HepG2 (cell line): Measurements from ENCODE around the gene NEURL2. TPM values are rescaled to one million over a fixed set of nuclear protein-coding genes. Genes with fewer than 3 reads are reported as not detected.
A peak's percentile ranks its signal among the peaks of the same experiment; 100 is the strongest.

Experiments
- ASH2L ChIP-seq: fragments of 300-600, 200-600 bp; sonication (generic); IDR thresholded peaks from 2 replicates; pipeline ENCODE4 v1.7.0; 2017; ENCODE audit warnings: low read depth, mild to moderate bottlenecking, moderate library complexity, mixed read lengths, low read length; ENCODE audit not compliant: insufficient read length
- JUND ChIP-seq: sonication (generic); formaldehyde crosslinking; IDR thresholded peaks from 2 replicates; pipeline ENCODE4 v1.8.0; 2022; ENCODE audit warnings: mild to moderate bottlenecking, missing genetic modification reagents
- POLR2A ChIP-seq, 2 experiments: IDR thresholded peaks; 2 replicates each; pipeline ENCODE4 v1.6.1; 2011; ENCODE audit warnings: low read depth in 2 of 2, low read length in 2 of 2, mild to moderate bottlenecking in 1 of 2, moderate library complexity in 1 of 2; ENCODE audit not compliant: insufficient read depth in 1 of 2
- SPEN ChIP-seq: sonication (generic); formaldehyde crosslinking; IDR thresholded peaks from 2 replicates; pipeline ENCODE4 v1.5.1; 2020; ENCODE audit warnings: low read depth, mild to moderate bottlenecking, missing genetic modification reagents
- ZNF746 ChIP-seq: sonication (generic); formaldehyde crosslinking; IDR thresholded peaks from 2 replicates; pipeline ENCODE4 v1.8.0; 2022; ENCODE audit warnings: mild to moderate bottlenecking, missing genetic modification reagents
- polyA plus RNA-seq, 8 experiments: library from polyadenylated mRNA; depleted of rRNA in 3 of 8; stranded (reverse) in 7 of 8; unstranded in 1 of 8; fragments of >200 nt; fragmentation: Illumina TruSeq in 4 of 8; extraction: Trizol in 4 of 8; gene quantifications; 2 replicates each; pipeline versions ENCODE4 v1.2.1 to v1.2.3, GENCODE V29; 2011 to 2016; ENCODE audit warnings: low read depth in 4 of 8, missing spikeins in 1 of 8, mixed read lengths in 1 of 8; ENCODE audit not compliant: insufficient read depth in 1 of 8
- total RNA-seq, 5 experiments: library from RNA; depleted of rRNA; stranded (reverse); fragments of >200 nt; fragmentation: Illumina TruSeq; extraction: Trizol; gene quantifications; 2 replicates each; pipeline ENCODE4 v1.2.3, GENCODE V29; 2016; ENCODE audit warnings: low read depth in 1 of 5
- TF ChIP-seq, protein P1 (sequence below): sonication (generic); formaldehyde crosslinking; IDR thresholded peaks from 2 replicates; pipeline ENCODE4 v1.4.0; 2020; ENCODE audit warnings: missing genetic modification reagents, borderline replicate concordance
- TF ChIP-seq, protein P2 (sequence below): sonication (generic); formaldehyde crosslinking; IDR thresholded peaks from 2 replicates; pipeline ENCODE4 v1.5.1; 2020; ENCODE audit warnings: mild to moderate bottlenecking, missing genetic modification reagents, moderate library complexity
- TF ChIP-seq, protein P3 (sequence below): sonication (generic); formaldehyde crosslinking; IDR thresholded peaks from 2 replicates; pipeline ENCODE4 v1.5.0; 2020; ENCODE audit warnings: mild to moderate bottlenecking, missing genetic modification reagents, borderline replicate concordance
- TF ChIP-seq, protein P4 (sequence below): IDR thresholded peaks from 2 replicates; pipeline ENCODE4 v1.6.1; 2016; ENCODE audit warnings: mild to moderate bottlenecking
- TF ChIP-seq, protein P5 (sequence below): sonication (generic); formaldehyde crosslinking; IDR thresholded peaks from 2 replicates; pipeline ENCODE4 v1.5.0; 2020; ENCODE audit warnings: missing genetic modification reagents, mild to moderate bottlenecking, borderline replicate concordance

NEURL2 gene
- total and polyA plus RNA-seq, 2 of the 13 experiments (the other 11 are each of a cell fraction or from before 2014, with no cell fraction given), result 7.2 to 9.7 TPM

DNA sequence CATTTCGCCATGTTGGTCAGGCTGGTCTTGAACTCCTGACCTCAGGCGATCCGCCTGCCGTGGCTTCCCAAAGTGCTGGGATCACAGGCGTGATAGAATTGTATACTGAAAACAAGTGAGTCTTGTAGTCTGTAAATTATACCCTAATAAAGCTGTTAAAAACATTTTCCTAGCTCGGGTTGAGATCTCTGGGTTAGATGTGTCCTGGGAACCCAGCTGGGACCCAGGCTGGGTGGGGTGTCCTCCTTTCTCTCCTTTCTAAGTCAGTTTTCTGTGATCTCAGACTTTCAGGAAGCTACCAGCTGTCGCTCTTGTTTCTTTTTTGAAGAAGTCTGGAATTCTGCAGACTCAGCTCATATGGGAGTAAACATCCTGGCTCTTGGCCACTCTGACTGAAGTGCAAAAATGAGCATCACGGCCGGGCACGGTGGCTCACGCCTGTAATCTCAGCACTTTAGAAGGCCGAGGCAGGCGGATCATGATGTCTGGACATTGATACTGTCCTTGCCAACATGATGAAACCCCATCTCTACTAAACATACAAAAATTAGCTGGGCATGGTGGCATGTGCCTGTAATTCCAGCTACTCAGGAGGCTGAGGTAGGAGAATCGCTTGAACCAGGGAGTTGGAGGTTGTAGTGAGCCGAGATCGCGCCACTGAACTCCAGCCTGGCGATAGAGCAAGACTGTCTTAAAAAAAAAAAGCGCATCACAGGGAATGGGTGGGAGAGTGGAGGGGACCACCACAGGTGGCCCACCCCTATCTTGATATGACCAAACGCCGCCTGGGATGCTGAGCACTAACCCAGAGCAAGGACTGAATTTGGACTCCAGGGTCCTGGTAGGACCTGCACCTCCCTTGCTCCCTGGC, 33.6 kb upstream of the NEURL2 start (continued):
- TF ChIP-seq, protein P1, sequence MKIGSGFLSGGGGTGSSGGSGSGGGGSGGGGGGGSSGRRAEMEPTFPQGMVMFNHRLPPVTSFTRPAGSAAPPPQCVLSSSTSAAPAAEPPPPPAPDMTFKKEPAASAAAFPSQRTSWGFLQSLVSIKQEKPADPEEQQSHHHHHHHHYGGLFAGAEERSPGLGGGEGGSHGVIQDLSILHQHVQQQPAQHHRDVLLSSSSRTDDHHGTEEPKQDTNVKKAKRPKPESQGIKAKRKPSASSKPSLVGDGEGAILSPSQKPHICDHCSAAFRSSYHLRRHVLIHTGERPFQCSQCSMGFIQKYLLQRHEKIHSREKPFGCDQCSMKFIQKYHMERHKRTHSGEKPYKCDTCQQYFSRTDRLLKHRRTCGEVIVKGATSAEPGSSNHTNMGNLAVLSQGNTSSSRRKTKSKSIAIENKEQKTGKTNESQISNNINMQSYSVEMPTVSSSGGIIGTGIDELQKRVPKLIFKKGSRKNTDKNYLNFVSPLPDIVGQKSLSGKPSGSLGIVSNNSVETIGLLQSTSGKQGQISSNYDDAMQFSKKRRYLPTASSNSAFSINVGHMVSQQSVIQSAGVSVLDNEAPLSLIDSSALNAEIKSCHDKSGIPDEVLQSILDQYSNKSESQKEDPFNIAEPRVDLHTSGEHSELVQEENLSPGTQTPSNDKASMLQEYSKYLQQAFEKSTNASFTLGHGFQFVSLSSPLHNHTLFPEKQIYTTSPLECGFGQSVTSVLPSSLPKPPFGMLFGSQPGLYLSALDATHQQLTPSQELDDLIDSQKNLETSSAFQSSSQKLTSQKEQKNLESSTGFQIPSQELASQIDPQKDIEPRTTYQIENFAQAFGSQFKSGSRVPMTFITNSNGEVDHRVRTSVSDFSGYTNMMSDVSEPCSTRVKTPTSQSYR (CRISPR knock-in tag), result no peak
- TF ChIP-seq, protein P2, sequence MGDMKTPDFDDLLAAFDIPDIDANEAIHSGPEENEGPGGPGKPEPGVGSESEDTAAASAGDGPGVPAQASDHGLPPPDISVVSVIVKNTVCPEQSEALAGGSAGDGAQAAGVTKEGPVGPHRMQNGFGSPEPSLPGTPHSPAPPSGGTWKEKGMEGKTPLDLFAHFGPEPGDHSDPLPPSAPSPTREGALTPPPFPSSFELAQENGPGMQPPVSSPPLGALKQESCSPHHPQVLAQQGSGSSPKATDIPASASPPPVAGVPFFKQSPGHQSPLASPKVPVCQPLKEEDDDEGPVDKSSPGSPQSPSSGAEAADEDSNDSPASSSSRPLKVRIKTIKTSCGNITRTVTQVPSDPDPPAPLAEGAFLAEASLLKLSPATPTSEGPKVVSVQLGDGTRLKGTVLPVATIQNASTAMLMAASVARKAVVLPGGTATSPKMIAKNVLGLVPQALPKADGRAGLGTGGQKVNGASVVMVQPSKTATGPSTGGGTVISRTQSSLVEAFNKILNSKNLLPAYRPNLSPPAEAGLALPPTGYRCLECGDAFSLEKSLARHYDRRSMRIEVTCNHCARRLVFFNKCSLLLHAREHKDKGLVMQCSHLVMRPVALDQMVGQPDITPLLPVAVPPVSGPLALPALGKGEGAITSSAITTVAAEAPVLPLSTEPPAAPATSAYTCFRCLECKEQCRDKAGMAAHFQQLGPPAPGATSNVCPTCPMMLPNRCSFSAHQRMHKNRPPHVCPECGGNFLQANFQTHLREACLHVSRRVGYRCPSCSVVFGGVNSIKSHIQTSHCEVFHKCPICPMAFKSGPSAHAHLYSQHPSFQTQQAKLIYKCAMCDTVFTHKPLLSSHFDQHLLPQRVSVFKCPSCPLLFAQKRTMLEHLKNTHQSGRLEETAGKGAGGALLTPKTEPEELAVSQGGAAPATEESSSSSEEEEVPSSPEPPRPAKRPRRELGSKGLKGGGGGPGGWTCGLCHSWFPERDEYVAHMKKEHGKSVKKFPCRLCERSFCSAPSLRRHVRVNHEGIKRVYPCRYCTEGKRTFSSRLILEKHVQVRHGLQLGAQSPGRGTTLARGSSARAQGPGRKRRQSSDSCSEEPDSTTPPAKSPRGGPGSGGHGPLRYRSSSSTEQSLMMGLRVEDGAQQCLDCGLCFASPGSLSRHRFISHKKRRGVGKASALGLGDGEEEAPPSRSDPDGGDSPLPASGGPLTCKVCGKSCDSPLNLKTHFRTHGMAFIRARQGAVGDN, result peak; percentile 24; the same call in 1 of the 2 replicates
- TF ChIP-seq, protein P3, sequence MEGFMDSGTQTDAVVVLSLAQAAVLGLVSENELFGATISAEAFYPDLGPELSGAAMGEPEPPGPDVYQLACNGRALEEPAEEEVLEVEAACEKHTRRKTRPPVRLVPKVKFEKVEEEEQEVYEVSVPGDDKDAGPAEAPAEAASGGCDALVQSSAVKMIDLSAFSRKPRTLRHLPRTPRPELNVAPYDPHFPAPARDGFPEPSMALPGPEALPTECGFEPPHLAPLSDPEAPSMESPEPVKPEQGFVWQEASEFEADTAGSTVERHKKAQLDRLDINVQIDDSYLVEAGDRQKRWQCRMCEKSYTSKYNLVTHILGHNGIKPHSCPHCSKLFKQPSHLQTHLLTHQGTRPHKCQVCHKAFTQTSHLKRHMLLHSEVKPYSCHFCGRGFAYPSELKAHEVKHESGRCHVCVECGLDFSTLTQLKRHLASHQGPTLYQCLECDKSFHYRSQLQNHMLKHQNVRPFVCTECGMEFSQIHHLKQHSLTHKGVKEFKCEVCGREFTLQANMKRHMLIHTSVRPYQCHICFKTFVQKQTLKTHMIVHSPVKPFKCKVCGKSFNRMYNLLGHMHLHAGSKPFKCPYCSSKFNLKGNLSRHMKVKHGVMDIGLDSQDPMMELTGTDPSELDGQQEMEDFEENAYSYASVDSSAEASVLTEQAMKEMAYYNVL (CRISPR knock-in tag), result peak; percentile 37; the same call in 1 of the 2 replicates
- TF ChIP-seq, protein P4, sequence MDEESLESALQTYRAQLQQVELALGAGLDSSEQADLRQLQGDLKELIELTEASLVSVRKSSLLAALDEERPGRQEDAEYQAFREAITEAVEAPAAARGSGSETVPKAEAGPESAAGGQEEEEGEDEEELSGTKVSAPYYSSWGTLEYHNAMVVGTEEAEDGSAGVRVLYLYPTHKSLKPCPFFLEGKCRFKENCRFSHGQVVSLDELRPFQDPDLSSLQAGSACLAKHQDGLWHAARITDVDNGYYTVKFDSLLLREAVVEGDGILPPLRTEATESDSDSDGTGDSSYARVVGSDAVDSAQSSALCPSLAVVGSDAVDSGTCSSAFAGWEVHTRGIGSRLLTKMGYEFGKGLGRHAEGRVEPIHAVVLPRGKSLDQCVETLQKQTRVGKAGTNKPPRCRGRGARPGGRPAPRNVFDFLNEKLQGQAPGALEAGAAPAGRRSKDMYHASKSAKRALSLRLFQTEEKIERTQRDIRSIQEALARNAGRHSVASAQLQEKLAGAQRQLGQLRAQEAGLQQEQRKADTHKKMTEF, result peak; percentile 39
- TF ChIP-seq ASH2L (no peak), JUND (CRISPR knock-in tag) (no peak), SPEN (CRISPR knock-in tag) (peak; percentile 37; the same call in 1 of the 2 replicates), ZNF746 (CRISPR knock-in tag) (0 out of 2 replicates have a peak, but pooled peaks have one; percentile 35), POLR2A (IDR thresholded peaks at IDR 0.05; ENCODE audit: insufficient read depth in 1 of 2, low read depth in 2 of 2, low read length in 2 of 2) (no peak)
- TF ChIP-seq, protein P5, sequence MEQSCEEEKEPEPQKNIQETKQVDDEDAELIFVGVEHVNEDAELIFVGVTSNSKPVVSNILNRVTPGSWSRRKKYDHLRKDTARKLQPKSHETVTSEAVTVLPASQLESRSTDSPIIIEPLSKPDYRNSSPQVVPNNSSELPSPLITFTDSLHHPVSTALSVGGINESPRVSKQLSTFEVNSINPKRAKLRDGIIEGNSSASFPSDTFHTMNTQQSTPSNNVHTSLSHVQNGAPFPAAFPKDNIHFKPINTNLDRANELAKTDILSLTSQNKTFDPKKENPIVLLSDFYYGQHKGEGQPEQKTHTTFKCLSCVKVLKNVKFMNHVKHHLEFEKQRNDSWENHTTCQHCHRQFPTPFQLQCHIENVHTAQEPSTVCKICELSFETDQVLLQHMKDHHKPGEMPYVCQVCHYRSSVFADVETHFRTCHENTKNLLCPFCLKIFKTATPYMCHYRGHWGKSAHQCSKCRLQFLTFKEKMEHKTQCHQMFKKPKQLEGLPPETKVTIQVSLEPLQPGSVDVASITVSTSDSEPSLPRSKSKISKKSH (CRISPR knock-in tag), result 0 out of 2 replicates have a peak, but pooled peaks have one; percentile 70
